IMR-90 (cell line): ENCODE results near the gene CDX1. TPM values are rescaled to one million over a fixed set of nuclear protein-coding genes. Genes with fewer than 3 reads are reported as not detected.

Experiments used
- ATAC-seq: fragments of 200-7000 bp; cut with Tn5 transposase; 2 replicates; pipeline ENCODE4 v1.9.1; 2020; ENCODE audit warnings: low read depth, mild to moderate bottlenecking, moderate library complexity
- BruUV-seq: library from RNA; stranded (reverse); fragments of 400-500 nt; replicated peaks from 2 replicates; lab custom pipeline; 2021; lab: Mats Ljungman, UMichigan
- CTCF ChIA-PET: fragments of 300-600 bp; formaldehyde crosslinking; extraction: SDS; loops from one replicate; lab custom pipeline; 2021; ENCODE audit warnings: antibody characterized with exemption; lab: Yijun Ruan, JAX
- POLR2A ChIA-PET: fragments of 300-600 bp; sonication (Branson Sonifier 250); formaldehyde crosslinking; loops from one replicate; lab custom pipeline; 2022; ENCODE audit warnings: antibody characterized with exemption; ENCODE audit not compliant: unreplicated experiment; lab: Charles Lee
- DNase-seq: peaks from one replicate; pipeline ENCODE4 v3.0.0; 2013
- H2AFZ ChIP-seq: replicated peaks from 2 replicates; pipeline ENCODE3; 2013; ENCODE audit warnings: low read length, mild to moderate bottlenecking; ENCODE audit not compliant: poor library complexity
- H2AK5ac ChIP-seq: 2 replicates; pipeline ENCODE4 v1.6.1; 2013; ENCODE audit warnings: low read depth, low read length, inconsistent platforms
- H2AK9ac ChIP-seq: replicated peaks from 2 replicates; pipeline ENCODE3; 2013; ENCODE audit warnings: mild to moderate bottlenecking, low read depth, low read length, moderate library complexity; ENCODE audit not compliant: poor library complexity
- H2BK120ac ChIP-seq: 2 replicates; pipeline ENCODE4 v1.6.1; 2013; ENCODE audit warnings: low read depth, low read length, inconsistent platforms
- H2BK15ac ChIP-seq: 3 replicates; pipeline ENCODE4 v1.6.1; 2013; ENCODE audit warnings: low read depth, low read length, inconsistent platforms
- H2BK20ac ChIP-seq: 2 replicates; pipeline ENCODE4 v1.6.1; 2013; ENCODE audit warnings: low read depth, mild to moderate bottlenecking, inconsistent platforms, low read length, moderate library complexity
- H2BK5ac ChIP-seq: 2 replicates; pipeline ENCODE4 v1.6.1; 2013; ENCODE audit warnings: mild to moderate bottlenecking, low read depth, low read length, inconsistent platforms; ENCODE audit not compliant: poor library complexity, severe bottlenecking
- H3K14ac ChIP-seq: replicated peaks from 2 replicates; pipeline ENCODE4 v1.6.1; 2013; ENCODE audit warnings: low read depth, low read length, inconsistent platforms
- H3K18ac ChIP-seq: 2 replicates; pipeline ENCODE4 v1.6.1; 2013; ENCODE audit warnings: low read depth, low read length, control low read depth
- H3K23ac ChIP-seq: 2 replicates; pipeline ENCODE4 v1.6.1; 2013; ENCODE audit warnings: low read depth, low read length, inconsistent platforms
- H3K27ac ChIP-seq: 2 replicates; pipeline ENCODE4 v1.5.1; 2013; ENCODE audit warnings: mild to moderate bottlenecking, control low read depth, low read length; ENCODE audit not compliant: insufficient read depth
- H3K27me3 ChIP-seq: 2 replicates; pipeline ENCODE4 v1.6.1; 2013; ENCODE audit warnings: low read length; ENCODE audit not compliant: control insufficient read depth, insufficient read depth
- H3K36me3 ChIP-seq: 2 replicates; pipeline ENCODE4 v1.6.1; 2013; ENCODE audit warnings: low read length, mixed read lengths; ENCODE audit not compliant: control insufficient read depth, insufficient read depth
- H3K4ac ChIP-seq: 2 replicates; pipeline ENCODE4 v1.6.1; 2013; ENCODE audit warnings: low read depth, low read length, inconsistent platforms
- H3K4me1 ChIP-seq: 2 replicates; pipeline ENCODE4 v1.6.1; 2013; ENCODE audit warnings: low read length, mixed read lengths; ENCODE audit not compliant: control insufficient read depth, insufficient read depth
- H3K4me2 ChIP-seq: 2 replicates; pipeline ENCODE4 v1.6.1; 2013; ENCODE audit warnings: low read depth, mild to moderate bottlenecking, control low read depth, low read length, moderate library complexity
- H3K4me3 ChIP-seq: 2 replicates; pipeline ENCODE4 v1.5.1; 2013; ENCODE audit warnings: low read depth, mild to moderate bottlenecking, control low read depth, low read length, moderate library complexity; ENCODE audit not compliant: insufficient read depth
- H3K56ac ChIP-seq: 2 replicates; pipeline ENCODE4 v1.6.1; 2013; ENCODE audit warnings: low read length, inconsistent platforms; ENCODE audit not compliant: insufficient read depth; ENCODE audit errors: extremely low read depth
- H3K79me1 ChIP-seq, 2 experiments: 2 replicates each; pipeline ENCODE4 v1.6.1; 2013; ENCODE audit warnings: low read length in 2 of 2, inconsistent platforms in 1 of 2, low read depth in 1 of 2
- H3K9ac ChIP-seq: 2 replicates; pipeline ENCODE4 v1.6.1; 2013; ENCODE audit warnings: low read depth, low read length, control low read depth
- H3K9me1 ChIP-seq: 2 replicates; pipeline ENCODE4 v1.6.1; 2013; ENCODE audit warnings: low read length, inconsistent platforms; ENCODE audit not compliant: insufficient read depth
- H3K9me3 ChIP-seq: 2 replicates; pipeline ENCODE4 v1.6.1; 2013; ENCODE audit warnings: low read length; ENCODE audit not compliant: control insufficient read depth, insufficient read depth
- H4K20me1 ChIP-seq: 2 replicates; pipeline ENCODE4 v1.6.1; 2013; ENCODE audit warnings: low read length, inconsistent platforms; ENCODE audit not compliant: insufficient read depth
- H4K5ac ChIP-seq: 2 replicates; pipeline ENCODE4 v1.6.1; 2013; ENCODE audit warnings: mild to moderate bottlenecking, low read depth, low read length, control low read depth
- H4K8ac ChIP-seq, 2 experiments: 2 replicates each; pipeline ENCODE4 v1.6.1; 2013; ENCODE audit warnings: low read depth in 2 of 2, low read length in 2 of 2, control low read depth in 1 of 2, inconsistent platforms in 1 of 2
- H4K91ac ChIP-seq: 2 replicates; pipeline ENCODE4 v1.6.1; 2013; ENCODE audit warnings: low read depth, low read length, inconsistent platforms; ENCODE audit not compliant: insufficient read depth
- BHLHE40 ChIP-seq: fragments of 150-350 bp; IDR thresholded peaks from 2 replicates; pipeline ENCODE4 v1.6.1; 2016; ENCODE audit warnings: mild to moderate bottlenecking, low read depth, low read length
- CEBPB ChIP-seq: IDR thresholded peaks from 2 replicates; pipeline ENCODE4 v1.6.1; 2012; ENCODE audit warnings: low read depth, low read length, improper control_type of control experiment
- CHD1 ChIP-seq: IDR thresholded peaks from 2 replicates; pipeline ENCODE4 v1.6.1; 2012; ENCODE audit warnings: low read depth, low read length, improper control_type of control experiment
- CTCF ChIP-seq: conservative IDR thresholded peaks from 2 replicates; pipeline ENCODE4 v1.5.1; 2012; ENCODE audit warnings: mild to moderate bottlenecking, low read depth, low read length, improper control_type of control experiment
- ELK1 ChIP-seq: fragments of 150-350 bp; IDR thresholded peaks from 2 replicates; pipeline ENCODE4 v1.6.1; 2016; ENCODE audit warnings: low read depth, mild to moderate bottlenecking, low read length, moderate library complexity, borderline replicate concordance
- FOS ChIP-seq: fragments of 150-350 bp; IDR thresholded peaks from 2 replicates; pipeline ENCODE4 v1.6.1; 2016; ENCODE audit warnings: low read depth, low read length
- MAFK ChIP-seq: IDR thresholded peaks from 2 replicates; pipeline ENCODE4 v1.6.1; 2012; ENCODE audit warnings: low read depth, low read length, improper control_type of control experiment
- MAZ ChIP-seq: IDR thresholded peaks from 2 replicates; pipeline ENCODE4 v1.6.1; 2012; ENCODE audit warnings: low read depth, mild to moderate bottlenecking, low read length, improper control_type of control experiment, moderate library complexity, borderline replicate concordance
- MXI1 ChIP-seq: IDR thresholded peaks from 2 replicates; pipeline ENCODE4 v1.6.1; 2012; ENCODE audit warnings: low read depth, mild to moderate bottlenecking, low read length, moderate library complexity, borderline replicate concordance
- POLR2A ChIP-seq: IDR thresholded peaks from 2 replicates; pipeline ENCODE4 v1.6.1; 2012; ENCODE audit warnings: mild to moderate bottlenecking, low read depth, low read length
- RCOR1 ChIP-seq: IDR thresholded peaks from 2 replicates; pipeline ENCODE4 v1.6.1; 2012; ENCODE audit warnings: mild to moderate bottlenecking, low read length, improper control_type of control experiment; ENCODE audit not compliant: insufficient replicate concordance
- RFX5 ChIP-seq: IDR thresholded peaks from 2 replicates; pipeline ENCODE4 v1.8.0; 2012; ENCODE audit warnings: low read depth, mild to moderate bottlenecking, low read length, moderate library complexity
- SMC3 ChIP-seq: fragments of 150-350 bp; IDR thresholded peaks from 2 replicates; pipeline ENCODE4 v1.6.1; 2016; ENCODE audit warnings: low read depth, mild to moderate bottlenecking, antibody characterized with exemption, low read length, moderate library complexity
- WGBS, 2 experiments: methylation state at CpG; one replicate each; pipeline versions ENCODE4 v1.1.5 to v1.1.7; 2013; ENCODE audit warnings: missing lambda C conversion rate in 2 of 2; ENCODE audit not compliant: insufficient read length in 1 of 2; ENCODE audit errors: extremely low coverage in 2 of 2; 5-methylcytosine and 5-hydroxymethylcytosine counted together
- dilution Hi-C: fragments of 300-500 bp; cut with HindIII; formaldehyde crosslinking; loops from one replicate; pipeline ENCODE4 v1.14.3; 2018; ENCODE audit warnings: low sequenced_read_pairs; ENCODE audit not compliant: unreplicated experiment
- in situ Hi-C: fragments of 300-500 bp; cut with MboI; formaldehyde crosslinking; loops from 3 replicates; pipeline ENCODE4 v1.14.3; 2019; ENCODE audit warnings: low sequenced_read_pairs, inconsistent platforms, mixed read lengths
- intact Hi-C: fragments of 100-400 bp; cut with micrococcal nuclease; formaldehyde crosslinking; loops from 2 replicates; pipeline ENCODE4 v1.10.0; 2022
- polyA plus RNA-seq, 3 experiments: library from polyadenylated mRNA; depleted of rRNA; stranded (reverse); fragments of >200 nt; gene quantifications; 2 replicates each; pipeline ENCODE4 v1.2.3, GENCODE V29; 2012; ENCODE audit warnings: low replicate concordance in 1 of 3
- total RNA-seq: library from RNA; depleted of rRNA; stranded (reverse); fragments of >200 nt; gene quantifications from 2 replicates; pipeline ENCODE4 v1.2.3, GENCODE V29; 2012

CDX1 gene
- total and polyA plus RNA-seq, 2 of the 4 experiments (the other 2 are of a cell fraction), result 0.18 to 0.24 TPM

GRCh38 chr5:150159031-150159430 is 7.5 kb upstream of the CDX1 start (continued):
- TF ChIP-seq MXI1 (no peak), CHD1 (no peak), CEBPB (no peak), BHLHE40 (no peak), MAZ (no peak)

GRCh38 chr5:150159741-150160179 is 6.8 kb upstream of the CDX1 start:
- Histone ChIP-seq H2AFZ (peak overlapping the region; percentile 79), H2AK9ac (peak overlapping the region; percentile 91), H3K14ac (peak overlapping the region; percentile 67), H4K20me1 (no peaks in the 10 kb centered on the region), H3K79me1 (peaks cover 2 to 39% of the 10 kb centered on the region in 2 experiments; a peak in 2 of 4 replicates), H3K27ac (peak overlapping the region; percentile 45), H3K9ac (no peak overlapping the region), H3K27me3 (no peaks in the 10 kb centered on the region), H3K4me1 (peaks cover 31% of the 10 kb centered on the region), H3K56ac (no peak overlapping the region), H3K4me2 (no peak overlapping the region), H3K4me3 (no peak overlapping the region), H4K8ac (peak overlapping the region; percentile 81 to 95), H4K91ac (peak overlapping the region; percentile 92), H4K5ac (peak overlapping the region; percentile 94), H3K9me3 (no peaks in the 10 kb centered on the region), H3K36me3 (no peaks in the 10 kb centered on the region), H2AK5ac (peak overlapping the region; percentile 96), H2BK20ac (peak overlapping the region; percentile 87), H2BK15ac (peak overlapping the region; percentile 90; the same call in 2 of the 3 replicates), H3K18ac (peak overlapping the region; percentile 61), H3K4ac (peak overlapping the region; percentile 97), H3K9me1 (peaks cover 35% of the 10 kb centered on the region), H3K23ac (peak overlapping the region; percentile 92), H2BK5ac (peak overlapping the region; percentile 71), H2BK120ac (peak overlapping the region; percentile 94)
- in situ Hi-C loops, result no loop called here
- BruUV-seq, result no TSS peak
- no CpG with 5 or more reads among the region's 9 CpGs for WGBS, 2 experiments
- DNase-seq (peak; percentile 87), ATAC-seq (0 out of 2 replicates have a peak, but pooled peaks have one; percentile 2)
- CTCF ChIA-PET, result interaction anchor here (0.7 to 1.4 kb wide), 2 partner anchors 30 to 60 kb away, joined by 3 read pairs; no protein-coding TSS in a partner anchor
- dilution Hi-C loops, result no loop called here
- POLR2A ChIA-PET, result no interaction called here
- intact Hi-C loops, result loop anchor here (2.0 kb wide), 1 partner anchor 191 kb away; no protein-coding TSS in a partner anchor
- TF ChIP-seq FOS (0 out of 2 replicates have a peak, but pooled peaks have one; percentile 10), CHD1 (no peak), RCOR1 (peak; percentile 17), RFX5 (no peak), MAFK (no peak), CTCF (no peak), BHLHE40 (0 out of 2 replicates have a peak, but pooled peaks have one; percentile 4), MAZ (peak; percentile 90), MXI1 (no peak), SMC3 (no peak), POLR2A (no peak), ELK1 (no peak), CEBPB (peak; percentile 85)
